ENCODE measurements around the gene FAM107B. TPM values are rescaled to one million over a fixed set of nuclear protein-coding genes. Genes with fewer than 3 reads are reported as not detected.

The FAM107B gene
- total and polyA plus RNA-seq, 2 of the 8 experiments (the other 6 are each of a cell fraction or from before 2014, with no cell fraction given) = 7.5 to 28.1 TPM

DNA sequence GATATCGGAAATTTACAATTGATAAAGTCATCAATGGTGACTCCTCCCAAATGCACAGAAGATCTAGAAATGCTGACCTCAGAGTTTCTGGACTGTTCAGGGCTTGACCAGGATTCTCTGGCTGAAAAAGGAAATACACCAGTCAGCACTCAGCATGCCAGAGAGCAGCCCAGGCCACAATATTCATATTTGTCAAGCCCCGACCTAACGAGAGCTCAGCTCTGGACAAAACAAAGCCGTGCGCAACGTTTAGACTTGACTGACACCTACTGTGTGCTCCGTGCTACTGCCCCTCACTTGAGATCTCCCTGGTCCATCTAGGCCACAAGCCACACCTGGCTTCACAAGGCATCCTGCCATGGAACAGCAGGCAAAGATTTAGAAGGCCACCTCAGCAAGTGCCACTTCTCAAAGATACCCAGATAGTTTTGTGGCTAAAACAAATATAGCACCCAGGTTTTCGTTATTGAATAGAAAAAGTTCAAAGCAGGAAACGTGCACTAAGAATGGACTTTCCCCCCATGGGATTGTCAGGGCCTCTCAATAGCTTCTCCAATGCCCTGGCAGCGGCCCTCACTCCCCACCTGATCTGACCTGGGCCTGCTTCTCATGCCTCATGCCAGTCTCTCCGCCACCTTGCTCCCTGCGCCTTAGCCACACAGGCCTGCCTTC, 218.3 kb downstream of the FAM107B start:
- H3K23ac ChIP-seq (ENCODE audit: insufficient read length) = no peak overlapping the region
- no peak overlapping the region for H3K18ac ChIP-seq (ENCODE audit: extremely low read depth, low read length)
- H3K4me1 ChIP-seq (replicated peaks in 1 of 4; ENCODE audit: control insufficient read depth in 3 of 4, insufficient read depth in 4 of 4, low read length in 3 of 4) = peaks cover 0 to 18% (median 13%) of the 10 kb centered on the region in 4 experiments; a peak in 6 of 7 replicates
- no peak overlapping the region; the same call in 1 of the 2 replicates for H4K8ac ChIP-seq (ENCODE audit: extremely low read depth, insufficient read depth, low read length)
- H2AFZ ChIP-seq (ENCODE audit: low read length) = no peak overlapping the region
- CTCF ChIA-PET (ENCODE audit: partially characterized antibody) = interaction anchor here (0.5 to 10.4 kb wide), 17 partner anchors 12 to 1905 kb away, joined by 3 to 156 read pairs (median 4); no protein-coding TSS in a partner anchor
- H3K9ac ChIP-seq (replicated peaks in 1 of 4; ENCODE audit: extremely low read depth in 1 of 4, low read depth in 3 of 4, low read length in 3 of 4) = no peak overlapping the region
- 78% methylated on average over 12 of the region's 12 CpGs; no CpG with 5 or more reads in 1 of the 2 experiments for WGBS, 2 experiments (ENCODE audit: extremely low coverage in 1 of 2, insufficient coverage in 1 of 2, insufficient read length in 1 of 2, insufficient replicate concordance in 2 of 2, low coverage in 1 of 2, low lambda C conversion rate in 2 of 2, missing lambda C conversion rate in 1 of 2)
- DNase-seq (ENCODE audit: low read depth in 1 of 2, low spot score in 2 of 2) (no peak), FAIRE-seq (peak; percentile 84)
- no peak overlapping the region for H4K5ac ChIP-seq (ENCODE audit: insufficient read length, low read depth, low read length)
- no peak overlapping the region; the same call in 1 of the 2 replicates for H2BK12ac ChIP-seq (ENCODE audit: low read depth, low read length)
- no peak overlapping the region for H2BK120ac ChIP-seq (replicated peaks; ENCODE audit: low read depth, low read length)
- H3K23me2 ChIP-seq (ENCODE audit: low read depth, low read length) = no peaks in the 10 kb centered on the region; the same call in 1 of the 2 replicates
- H2BK15ac ChIP-seq (ENCODE audit: low read length) = peak overlapping the region; percentile 93; the same call in 1 of the 2 replicates
- H3K79me1 ChIP-seq (ENCODE audit: low read depth, low read length) = peaks cover 7% of the 10 kb centered on the region
- H3K9me3 ChIP-seq (ENCODE audit: insufficient read depth in 2 of 2, low read depth in 1 of 2, low read length in 1 of 2) = no peaks in the 10 kb centered on the region
- POLR2A ChIA-PET (ENCODE audit: partially characterized antibody) = interaction anchor here (2.1 kb wide), 1 partner anchor 282 kb away, joined by 5 read pairs; the partner anchor contains the start of genes CDNF, HSPA14 and MSANTD7
- no peak overlapping the region for H4K91ac ChIP-seq (replicated peaks; ENCODE audit: insufficient read length, low read length)
- H2AK5ac ChIP-seq (ENCODE audit: low read depth, low read length) = peak overlapping the region; percentile 77; the same call in 1 of the 2 replicates
- peaks cover 0 to 11% of the 10 kb centered on the region in 2 experiments; a peak in 1 of 4 replicates for H3K79me2 ChIP-seq (ENCODE audit: control insufficient read depth in 1 of 2, insufficient read depth in 2 of 2, low read length in 2 of 2)
- no peaks in the 10 kb centered on the region for H3K36me3 ChIP-seq (ENCODE audit: control insufficient read depth in 2 of 4, insufficient read depth in 4 of 4, low read length in 3 of 4)
- H3K4me2 ChIP-seq (ENCODE audit: insufficient read depth in 1 of 2, low read depth in 2 of 2, low read length in 2 of 2) = peak overlapping the region; percentile 3 to 16; a peak in 1 of 4 replicates
- no peak overlapping the region for H3K56ac ChIP-seq (replicated peaks; ENCODE audit: insufficient read length, low read depth, low read length)
- no peak overlapping the region for H2BK20ac ChIP-seq (ENCODE audit: low read length)
- H3K14ac ChIP-seq (ENCODE audit: insufficient read length) = no peak overlapping the region
- H3K27ac ChIP-seq (ENCODE audit: low read depth, low read length) = no peak overlapping the region
- no peak overlapping the region for H3K4me3 ChIP-seq (ENCODE audit: extremely low read depth in 1 of 4, insufficient read depth in 2 of 4, low read depth in 3 of 4, low read length in 4 of 4)
- no peak overlapping the region for H3K4ac ChIP-seq (replicated peaks; ENCODE audit: insufficient read length, low read depth, low read length)
- no peaks in the 10 kb centered on the region for H3K27me3 ChIP-seq (replicated peaks in 1 of 4; ENCODE audit: control insufficient read depth in 3 of 4, extremely low read depth in 1 of 4, insufficient read depth in 3 of 4, low read length in 3 of 4)
- H2BK5ac ChIP-seq (ENCODE audit: low read depth, low read length) = no peak overlapping the region
- peaks cover 0 to 8% of the 10 kb centered on the region in 2 experiments for H4K20me1 ChIP-seq (replicated peaks in 1 of 2; ENCODE audit: control insufficient read depth in 1 of 2, insufficient read depth in 2 of 2, low read length in 2 of 2)
- TF ChIP-seq SRF (IDR thresholded peaks at IDR 0.05; ENCODE audit: low read depth, low read length) (no peak), ZNF274 (IDR thresholded peaks at IDR 0.05; ENCODE audit: borderline replicate concordance, extremely low read depth, low read length) (no peak), CTBP2 (IDR thresholded peaks at IDR 0.05; ENCODE audit: borderline replicate concordance, insufficient read depth, insufficient read length, low read length) (no peak), TBP (IDR thresholded peaks at IDR 0.05; ENCODE audit: low read depth, low read length) (no peak), SIN3A (conservative IDR thresholded peaks at IDR 0.05 in 1 of 2, IDR thresholded peaks at IDR 0.05 in 1 of 2; ENCODE audit: low read depth in 1 of 2, low read length in 2 of 2) (0 out of 4 replicates have a peak, but pooled peaks of 1 of the 2 experiments have one; percentile 27), TEAD4 (IDR thresholded peaks at IDR 0.05; ENCODE audit: low read depth, low read length) (no peak), SP2 (IDR thresholded peaks at IDR 0.05; ENCODE audit: low read length) (no peak)
- TF ChIP-seq, protein P1, sequence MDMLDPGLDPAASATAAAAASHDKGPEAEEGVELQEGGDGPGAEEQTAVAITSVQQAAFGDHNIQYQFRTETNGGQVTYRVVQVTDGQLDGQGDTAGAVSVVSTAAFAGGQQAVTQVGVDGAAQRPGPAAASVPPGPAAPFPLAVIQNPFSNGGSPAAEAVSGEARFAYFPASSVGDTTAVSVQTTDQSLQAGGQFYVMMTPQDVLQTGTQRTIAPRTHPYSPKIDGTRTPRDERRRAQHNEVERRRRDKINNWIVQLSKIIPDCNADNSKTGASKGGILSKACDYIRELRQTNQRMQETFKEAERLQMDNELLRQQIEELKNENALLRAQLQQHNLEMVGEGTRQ (IDR thresholded peaks at IDR 0.05; ENCODE audit: low read length) = no peak

All from H1 (cell line).